GM19193 (cell line): Measurements from ENCODE around the gene DCLRE1A.

Experiments used
- POLR2A ChIP-seq: IDR thresholded peaks from 4 replicates; pipeline ENCODE4 v1.6.1; 2011; ENCODE audit not compliant: insufficient read depth, insufficient read length; ENCODE audit errors: extremely low read depth

DCLRE1A gene

DNA sequence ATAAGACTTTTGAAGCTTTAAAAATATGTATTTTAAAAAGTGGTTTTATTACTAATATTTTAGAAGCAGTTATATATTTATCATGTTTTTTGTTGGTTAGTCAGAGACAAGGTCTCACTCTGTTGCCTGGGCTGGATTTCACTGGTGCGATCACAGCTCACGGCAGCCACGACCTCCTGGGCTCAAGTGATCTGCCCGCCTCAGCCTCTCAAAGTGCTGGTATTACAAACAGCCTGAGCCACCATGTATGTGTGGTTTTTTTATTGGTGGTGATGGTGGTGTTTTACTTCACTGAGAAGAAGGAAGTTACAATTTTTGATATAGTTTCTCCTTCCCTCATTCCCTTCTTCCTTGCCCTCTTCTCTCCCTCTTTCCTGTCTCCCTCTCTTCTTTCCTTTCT lies 14.0 kb upstream of the DCLRE1A start:
- TF ChIP-seq POLR2A = no peak

DNA sequence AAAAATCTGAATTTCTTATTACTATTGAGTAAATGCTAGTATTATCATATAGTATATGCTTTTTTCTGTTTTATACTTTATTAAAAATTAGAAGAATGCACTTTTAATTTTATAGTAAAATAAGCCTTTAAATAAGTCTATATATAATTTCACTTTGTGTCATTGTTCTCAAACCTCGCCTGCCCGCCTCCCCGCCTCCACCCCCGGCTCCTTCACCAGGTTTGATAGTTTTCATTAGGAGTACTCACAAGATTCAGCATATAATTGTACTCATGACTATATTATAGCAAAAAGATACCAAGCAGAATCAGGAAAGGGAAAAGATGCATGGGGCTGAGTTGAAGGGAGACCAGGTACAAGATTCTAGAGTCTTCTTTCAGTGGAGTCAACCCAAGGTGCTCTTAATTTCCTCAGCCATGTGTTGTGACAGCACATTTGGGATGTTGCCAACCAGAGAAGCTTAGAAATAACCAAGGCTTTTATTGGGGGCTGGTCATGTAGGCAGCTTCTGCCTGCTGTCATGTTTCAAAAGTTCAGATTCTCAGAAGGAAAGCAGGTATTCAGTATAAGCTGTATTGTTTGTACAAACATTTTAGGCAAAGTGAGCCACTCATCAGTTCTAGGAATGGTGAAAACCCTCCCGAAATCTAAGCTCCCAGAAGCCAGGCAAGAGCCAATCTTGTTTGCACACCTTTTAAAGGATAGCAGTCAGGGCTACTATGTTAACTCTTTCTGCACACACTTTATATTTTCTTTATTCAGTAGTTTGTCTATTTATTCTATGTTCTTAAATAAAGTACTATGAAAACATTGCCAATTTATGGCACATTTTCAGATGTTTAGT lies 12.9 kb upstream of the DCLRE1A start:
- TF ChIP-seq POLR2A = no peak

DNA sequence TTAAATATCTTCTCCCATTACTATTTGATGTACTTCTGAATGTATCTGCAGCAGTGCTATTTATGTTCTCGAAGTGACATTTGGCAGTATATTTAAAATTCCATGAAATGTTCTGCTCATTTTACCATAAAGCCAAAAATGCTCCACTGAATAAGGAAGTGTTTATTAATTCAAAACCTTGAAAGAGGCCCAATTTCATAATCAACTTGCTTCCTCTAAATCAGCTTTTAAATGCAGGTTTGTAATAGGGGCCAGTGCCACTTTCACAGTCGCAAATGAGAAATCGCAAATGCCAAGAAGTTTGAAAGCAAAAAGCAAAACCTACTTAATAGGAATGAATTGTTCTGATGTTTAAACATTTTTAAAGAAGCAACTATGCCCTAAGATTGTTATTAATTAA lies 12.0 kb upstream of the DCLRE1A start:
- TF ChIP-seq POLR2A = no peak

DNA sequence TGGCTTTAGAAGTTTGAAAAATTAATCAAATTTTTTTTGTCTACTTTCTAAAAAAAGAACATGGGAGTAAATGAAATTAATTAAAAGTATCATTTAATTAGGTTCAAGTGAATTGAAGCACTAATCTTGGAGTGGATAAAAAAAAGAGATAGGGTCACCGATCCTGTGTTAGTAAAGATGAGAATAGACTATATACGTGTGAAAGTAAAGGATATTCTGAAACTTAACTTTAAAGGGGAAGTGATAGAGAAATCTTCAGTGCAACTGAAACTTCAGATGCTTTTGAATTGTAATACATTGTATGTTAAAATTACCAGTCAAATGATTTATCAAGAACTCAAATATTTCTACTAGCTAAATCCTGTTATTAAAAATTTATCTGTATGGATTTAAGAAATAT lies 5.4 kb upstream of the DCLRE1A start:
- TF ChIP-seq POLR2A = no peak

DNA sequence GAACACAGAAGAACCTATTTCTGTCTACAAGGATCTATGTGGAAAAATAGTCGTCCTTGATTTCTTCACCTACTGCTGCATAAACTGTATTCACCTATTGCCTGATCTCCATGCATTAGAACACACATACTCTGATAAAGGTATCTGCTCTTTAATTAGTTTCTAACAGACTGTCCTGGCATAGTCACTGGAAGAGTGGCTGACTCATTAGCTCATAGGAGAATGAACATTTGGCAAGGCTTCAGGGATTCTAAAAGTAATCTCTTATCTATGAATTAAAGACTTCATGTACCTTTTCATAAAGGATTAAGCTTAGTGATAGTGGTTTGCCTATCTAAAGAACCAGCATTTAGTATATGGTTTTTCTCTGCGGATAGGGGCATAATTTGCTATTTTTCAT lies 4.7 kb upstream of the DCLRE1A start:
- no peak for TF ChIP-seq POLR2A

DNA sequence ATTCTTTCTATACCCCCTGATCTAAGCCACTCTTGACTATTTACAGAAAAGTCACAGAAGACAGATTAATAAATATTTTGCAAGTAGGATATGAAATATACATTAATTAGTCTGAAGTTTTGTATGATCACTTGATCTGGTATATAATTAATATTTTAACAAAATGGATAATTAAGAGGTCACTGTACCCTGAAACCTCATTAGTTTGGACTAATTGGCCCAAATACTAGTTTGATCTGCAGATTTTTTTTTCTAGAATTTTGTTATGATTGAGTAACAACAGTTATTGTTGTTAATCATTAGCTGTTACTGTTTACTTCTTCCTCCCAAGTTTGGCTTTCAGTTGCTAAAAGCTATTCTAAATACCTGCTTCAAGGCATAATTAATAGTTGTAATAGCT lies 3.3 kb upstream of the DCLRE1A start:
- no peak for TF ChIP-seq POLR2A

DNA sequence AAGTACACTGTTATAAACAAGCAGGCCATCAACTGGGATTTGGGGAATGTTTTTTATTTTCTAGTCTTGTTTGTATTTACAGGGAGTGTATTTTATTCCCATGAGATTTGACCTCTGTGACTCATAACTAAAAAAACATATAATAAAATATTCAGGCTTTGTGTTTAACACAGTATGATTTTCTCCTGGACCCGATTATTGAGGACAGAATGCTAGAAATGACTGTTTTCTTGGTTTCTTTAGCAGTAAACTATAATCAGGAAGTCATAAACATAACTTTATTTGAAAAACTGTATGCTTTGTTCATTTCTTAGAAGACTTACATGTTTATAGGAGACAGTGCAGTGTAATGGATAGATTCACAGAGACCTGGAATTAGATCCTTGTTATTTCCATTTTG lies 2.7 kb upstream of the DCLRE1A start:
- no peak for TF ChIP-seq POLR2A

DNA sequence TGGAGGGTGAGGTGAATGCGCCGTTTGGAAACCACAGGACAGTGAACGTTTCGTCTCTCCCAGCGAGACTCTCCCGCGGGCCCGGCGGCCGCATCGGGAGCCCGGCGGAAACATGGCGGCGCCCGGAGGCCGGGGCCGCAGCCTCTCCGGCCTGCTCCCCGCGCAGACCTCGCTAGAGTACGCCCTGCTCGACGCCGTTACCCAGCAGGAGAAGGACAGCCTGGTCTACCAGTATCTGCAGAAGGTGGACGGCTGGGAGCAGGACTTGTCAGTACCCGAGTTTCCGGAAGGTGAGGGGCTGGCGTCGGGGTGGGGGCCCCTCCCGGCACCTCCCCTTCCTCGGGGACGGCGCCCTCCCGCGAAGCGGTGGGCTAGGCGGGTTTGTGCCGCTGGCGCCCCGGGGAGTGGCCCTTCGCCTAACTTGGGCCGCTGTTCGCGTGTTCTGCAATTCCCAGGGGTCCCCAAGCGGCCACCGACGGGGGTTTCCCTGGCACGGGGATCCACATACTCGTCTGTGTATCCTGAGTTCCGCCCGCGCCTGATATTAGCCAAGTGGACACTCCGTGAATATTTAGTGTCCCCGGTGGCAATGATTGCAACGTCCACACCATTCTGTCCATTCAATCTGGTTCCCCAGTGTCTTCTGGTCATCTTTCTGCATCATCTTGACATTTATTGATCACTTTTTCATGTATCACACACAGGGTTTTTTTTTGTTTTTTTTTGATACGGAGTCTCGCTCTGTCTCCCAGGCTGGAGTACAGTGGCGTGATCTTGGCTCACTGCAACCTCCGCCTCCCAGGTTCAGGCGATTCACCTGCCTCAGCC lies 1.1 kb upstream of the DCLRE1A start:
- peak; percentile 79 for TF ChIP-seq POLR2A

DNA sequence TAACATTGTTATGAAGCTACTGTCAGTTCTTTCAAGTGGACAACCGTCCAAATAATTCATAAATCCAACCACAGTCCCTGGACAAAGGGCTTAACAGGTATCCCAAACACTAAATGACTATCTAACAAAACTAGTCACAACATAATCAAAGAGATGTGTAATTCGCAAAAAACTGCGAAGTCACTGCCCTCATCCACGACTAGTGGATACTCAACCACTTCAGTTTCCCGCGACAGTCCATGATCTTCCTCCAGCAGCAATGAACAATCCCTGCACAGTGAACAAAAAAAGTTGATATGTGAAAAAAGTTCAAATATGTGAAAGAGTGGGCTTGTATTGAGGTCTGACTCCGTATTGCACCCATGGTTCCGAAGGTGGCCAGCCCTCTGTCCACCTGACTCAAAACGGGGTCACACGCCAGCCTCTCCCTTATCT lies 287 bp downstream of the DCLRE1A start:
- no peak for TF ChIP-seq POLR2A

DNA sequence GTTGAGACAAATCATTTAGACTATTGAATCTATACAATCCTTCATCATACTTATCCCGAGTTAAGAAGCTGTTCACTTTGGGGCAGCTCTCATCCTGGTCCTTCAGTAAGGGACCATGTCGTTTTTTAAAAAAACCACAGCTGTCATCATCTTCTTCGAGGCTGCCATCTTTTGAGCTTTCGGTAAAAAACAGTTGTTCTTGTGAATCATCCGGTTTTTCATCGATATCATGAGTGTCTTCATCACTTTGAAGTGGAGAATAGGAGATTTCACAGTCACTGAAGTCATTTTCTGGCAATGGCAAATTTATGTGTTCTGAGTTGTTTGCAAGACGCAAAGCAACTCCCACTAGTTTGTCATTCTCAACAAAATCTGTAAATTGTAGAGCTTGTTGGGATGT lies 3.9 kb downstream of the DCLRE1A start:
- no peak for TF ChIP-seq POLR2A

DNA sequence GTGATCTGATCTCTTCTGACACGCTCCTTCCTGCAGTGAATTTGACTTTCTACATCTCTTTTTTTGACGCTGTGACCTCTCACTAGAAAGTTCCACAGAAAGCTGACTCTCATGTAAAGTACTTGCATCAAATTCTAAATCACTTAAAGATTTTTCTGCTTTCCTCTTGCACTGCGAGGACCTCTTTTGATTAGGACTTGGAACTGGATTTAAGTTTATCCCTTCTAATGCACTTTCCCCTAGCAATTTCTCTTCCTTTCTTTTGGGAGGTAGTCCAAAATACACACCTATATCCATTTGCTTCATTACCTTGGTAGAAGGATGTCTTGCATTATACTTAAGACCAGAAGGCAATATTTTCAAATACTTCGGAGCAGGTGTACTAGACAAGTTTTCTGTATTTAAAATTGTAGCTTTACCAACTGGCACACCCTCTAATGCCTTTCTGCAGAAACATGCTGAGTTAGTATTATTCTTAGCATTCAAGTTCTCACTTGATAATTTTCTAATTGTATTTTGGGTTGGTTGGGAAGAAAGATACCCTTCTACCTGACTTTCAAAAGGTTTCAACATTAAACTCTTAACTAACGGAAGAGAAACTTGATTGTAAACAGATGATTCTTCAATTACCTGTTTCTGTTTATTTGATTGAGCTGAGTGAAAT lies 4.6 kb downstream of the DCLRE1A start:
- no peak for TF ChIP-seq POLR2A

DNA sequence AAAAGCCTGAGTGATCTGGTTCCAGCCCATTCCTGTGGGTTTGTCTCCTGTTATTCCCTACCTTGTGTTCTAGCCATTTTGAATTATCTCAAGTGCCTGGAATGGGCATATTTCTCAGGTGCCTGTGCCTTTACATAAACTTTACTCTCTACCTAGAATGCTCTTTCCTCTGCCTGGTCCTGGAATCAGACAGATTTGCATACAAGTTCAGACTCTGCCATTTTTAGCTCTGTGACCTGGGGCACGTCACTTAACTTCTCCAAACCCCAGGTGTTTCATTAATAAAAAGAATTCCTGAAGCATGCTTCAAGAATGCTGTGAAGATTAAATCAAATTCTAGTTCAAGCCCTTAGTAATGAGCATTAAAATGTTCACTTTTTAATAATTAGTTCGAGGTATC lies 7.8 kb downstream of the DCLRE1A start:
- no peak for TF ChIP-seq POLR2A

DNA sequence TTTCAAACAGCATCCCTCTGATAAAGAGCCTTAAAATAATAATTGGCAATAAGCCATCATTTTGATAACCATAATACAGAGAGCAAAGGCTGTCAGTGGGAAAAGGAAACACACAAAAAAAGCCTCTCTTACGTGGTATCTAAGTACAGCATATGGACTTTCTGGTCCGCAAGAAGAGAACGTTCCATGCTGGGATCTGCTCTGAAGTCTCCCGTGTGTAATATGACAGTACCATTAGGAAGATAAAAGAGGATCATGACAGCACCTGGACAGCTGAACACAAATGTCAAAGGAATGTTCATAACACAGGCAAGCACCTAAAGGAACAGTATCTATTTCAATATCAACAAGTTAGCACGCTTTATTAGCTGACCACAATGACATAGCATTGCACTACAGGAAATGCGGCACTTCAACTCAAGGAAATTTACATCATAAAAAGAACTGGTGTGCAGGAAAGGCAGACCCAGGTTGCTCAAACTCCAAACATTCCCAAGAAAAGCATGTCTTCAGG lies 9.9 kb downstream of the DCLRE1A start:
- no peak for TF ChIP-seq POLR2A

DNA sequence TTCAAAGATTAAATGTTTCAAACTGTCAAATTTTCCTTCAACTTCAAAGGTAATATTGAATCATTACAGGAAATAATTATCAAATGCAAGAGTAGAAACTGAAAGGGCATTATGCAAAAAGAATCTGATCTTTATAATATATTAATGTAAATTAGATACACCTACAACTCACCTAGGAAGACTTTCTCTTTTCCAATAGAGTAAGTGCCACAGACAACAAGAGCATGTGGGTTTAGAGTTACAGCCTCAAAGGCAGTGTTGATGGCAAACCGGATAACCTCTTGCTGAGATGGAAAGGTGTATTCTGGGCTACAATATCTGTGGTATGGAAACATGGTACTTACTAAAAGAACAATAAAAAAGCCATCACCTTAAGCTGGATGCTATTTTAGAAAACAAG lies 11.7 kb downstream of the DCLRE1A start:
- TF ChIP-seq POLR2A = no peak

DNA sequence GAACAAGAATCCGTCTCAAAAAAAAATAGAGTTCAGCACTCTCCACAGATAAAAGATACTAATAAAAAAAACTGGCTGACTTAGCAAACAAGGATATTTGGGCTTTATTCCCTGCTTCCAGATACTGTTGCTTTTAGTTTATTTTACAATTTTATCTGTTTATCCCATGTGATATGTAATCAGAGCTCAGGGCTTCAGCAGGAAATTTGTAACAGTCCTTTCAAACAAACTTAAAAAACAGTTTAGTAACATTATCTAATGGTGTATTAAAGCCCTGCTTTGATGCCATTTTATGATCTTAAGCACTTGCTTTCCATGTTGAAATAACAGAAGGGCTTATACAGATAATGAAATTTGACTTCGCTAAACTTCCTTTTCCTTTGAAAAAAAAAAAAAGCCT lies 28.1 kb downstream of the DCLRE1A start:
- TF ChIP-seq POLR2A = no peak
